LHCN-M2 (cell line): ENCODE results near the gene ADAMTS12. TPM values are rescaled to one million over a fixed set of nuclear protein-coding genes. Genes with fewer than 3 reads are reported as not detected.

Experiments used
- DNase-seq: peaks from one replicate; pipeline ENCODE4 v3.0.0-alpha.2; 2012; ENCODE audit warnings: low read depth
- total RNA-seq: library from RNA; depleted of rRNA; stranded (reverse); fragments of >200 nt; gene quantifications from 2 replicates; pipeline ENCODE4 v1.2.3, GENCODE V29; 2014

ADAMTS12 gene
- total RNA-seq, 1 experiment from 2014 or later = 11.6 TPM

DNA sequence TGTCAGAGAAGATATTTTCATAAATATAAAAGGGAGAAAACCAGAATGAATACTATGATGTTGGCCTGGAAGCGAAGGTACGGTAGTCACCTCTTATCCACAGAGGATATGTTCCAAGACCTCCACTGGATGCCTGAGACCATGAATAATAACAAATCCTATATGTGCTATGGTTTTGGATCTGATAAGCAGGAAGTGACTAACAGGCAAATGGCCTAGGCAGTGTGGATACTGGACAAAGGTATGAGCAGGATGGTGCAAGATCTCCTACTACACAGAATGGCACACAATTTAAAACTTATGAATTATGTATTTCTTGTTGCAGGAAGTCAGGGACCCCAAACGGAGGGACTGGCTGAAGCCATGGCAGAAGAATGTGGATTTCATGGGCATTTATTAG, 48.2 kb downstream of the ADAMTS12 start:
- DNase-seq = no peak

DNA sequence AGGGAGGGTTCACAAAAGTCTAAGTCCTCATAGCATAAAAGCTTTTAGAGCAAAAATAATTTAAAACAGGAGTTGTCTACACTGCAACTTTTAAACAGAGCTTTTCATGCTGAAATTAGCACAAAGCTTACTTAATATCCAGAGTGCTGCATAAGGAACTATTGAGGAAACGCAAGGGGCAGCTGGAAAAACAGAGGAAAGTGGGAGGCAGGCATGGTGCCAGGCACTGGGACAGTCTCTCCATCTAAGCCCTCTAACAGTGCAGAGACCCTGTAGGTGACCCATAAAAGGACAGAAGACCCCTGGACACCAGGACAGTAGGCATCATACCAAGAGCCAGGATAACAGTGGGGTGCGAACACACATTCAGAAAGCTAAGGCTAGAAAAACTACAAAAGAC, 49.3 kb downstream of the ADAMTS12 start:
- DNase-seq = no peak

GRCh38 chr5:33841891-33842290, 49.9 kb downstream of the ADAMTS12 start:
- no peak for DNase-seq

- no peak for DNase-seq
Measured at GRCh38 chr5:33840927-33841547, 50.8 kb downstream of the ADAMTS12 start.

DNA sequence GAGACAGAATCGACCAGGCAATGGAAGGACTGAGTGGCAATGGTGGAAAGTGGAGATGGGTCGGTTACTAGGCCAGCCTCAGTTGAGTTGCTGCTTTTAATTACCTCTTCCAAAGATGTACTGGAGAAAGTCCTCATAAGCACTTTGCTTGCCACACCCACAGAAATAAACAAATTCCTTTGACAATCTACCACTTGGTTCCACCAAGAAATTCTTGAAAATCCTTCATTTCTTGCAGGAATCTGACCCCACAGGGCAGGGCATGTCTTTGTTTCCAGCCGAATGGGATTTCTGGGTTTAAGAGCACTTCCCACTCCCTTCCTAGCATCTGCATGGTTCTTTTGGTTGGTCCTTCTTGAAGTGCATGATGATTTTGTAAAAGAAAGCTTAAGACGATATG, 54.5 kb downstream of the ADAMTS12 start:
- DNase-seq = no peak

DNA sequence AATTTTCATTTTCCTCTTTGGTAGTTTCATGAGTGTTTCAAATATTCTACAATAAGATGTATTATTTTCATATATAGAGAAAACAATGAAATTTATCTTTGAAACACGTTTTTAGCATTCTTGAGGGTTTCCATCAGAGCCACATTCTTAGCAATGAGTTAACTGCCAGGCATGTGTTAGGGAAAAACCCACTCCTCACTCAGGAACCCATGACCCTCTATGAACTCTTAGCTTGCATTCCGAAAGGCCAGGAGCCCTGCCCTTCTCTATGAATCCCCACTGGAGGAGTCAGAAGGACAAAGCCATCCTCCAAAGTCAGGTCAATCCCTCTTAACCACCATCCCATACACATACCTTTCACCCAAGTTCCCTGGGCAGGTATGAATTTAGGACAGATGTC, 57.5 kb downstream of the ADAMTS12 start:
- peak; percentile 52 for DNase-seq

- DNase-seq = peak; percentile 68
Measured at GRCh38 chr5:33833237-33833575, 58.6 kb downstream of the ADAMTS12 start.

- DNase-seq = peak; percentile 60
Measured at GRCh38 chr5:33832404-33833236, 59.2 kb downstream of the ADAMTS12 start.

DNA sequence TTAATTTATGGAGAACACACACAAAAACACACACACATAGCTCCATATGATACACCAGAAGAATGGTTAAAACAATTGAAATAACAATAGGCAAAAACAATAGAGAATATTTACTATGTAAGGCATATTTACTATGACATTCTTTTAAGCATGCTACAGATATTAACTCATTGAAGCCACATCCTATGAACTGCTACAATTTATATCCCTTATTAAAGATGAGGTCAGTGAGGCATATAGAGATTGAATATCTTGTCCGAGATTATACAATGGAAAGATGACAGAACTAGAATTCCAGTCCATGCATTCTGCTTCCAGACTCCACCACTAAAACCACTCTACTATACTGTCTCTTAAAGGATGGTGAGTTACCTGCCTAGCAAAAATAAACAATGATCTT, 60.7 kb downstream of the ADAMTS12 start:
- no peak for DNase-seq

- DNase-seq = no peak
Measured at GRCh38 chr5:33829430-33829829, 62.4 kb downstream of the ADAMTS12 start.

DNA sequence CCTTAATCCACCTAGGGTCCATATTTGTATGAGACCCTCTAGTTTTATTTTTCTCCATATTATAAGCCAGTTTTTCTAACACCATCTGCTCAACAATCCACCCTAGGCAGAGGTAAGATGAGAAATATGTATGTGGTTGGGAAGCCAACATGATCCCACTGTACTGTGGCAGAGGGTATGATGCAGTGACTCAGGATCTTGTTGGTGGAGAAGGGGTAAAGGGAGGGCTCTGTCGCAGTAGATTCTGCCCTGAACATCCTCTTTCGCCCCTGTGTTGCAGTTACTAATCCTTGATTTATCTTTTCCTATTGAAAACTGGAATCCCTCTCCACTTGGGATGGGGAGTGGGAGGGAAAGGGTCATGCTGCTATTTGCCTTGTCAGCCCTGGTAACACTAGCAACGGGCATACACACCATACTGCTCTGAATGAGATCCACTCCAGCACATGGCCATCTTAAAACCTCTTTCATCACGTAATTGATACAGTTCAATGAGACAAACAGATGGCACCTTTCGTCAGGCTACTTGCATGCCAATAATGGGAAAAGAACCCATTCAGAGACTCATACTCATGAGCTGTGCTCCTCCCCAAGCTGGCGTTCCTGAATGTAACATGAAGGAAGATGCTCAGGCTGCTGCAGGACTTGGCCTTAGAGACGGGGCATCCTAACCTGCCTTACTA, 63.0 kb downstream of the ADAMTS12 start:
- DNase-seq = peak; percentile 87

GRCh38 chr5:33827885-33828284, 63.9 kb downstream of the ADAMTS12 start:
- DNase-seq = peak; percentile 82

GRCh38 chr5:33827018-33827707, 64.6 kb downstream of the ADAMTS12 start:
- DNase-seq = no peak

DNA sequence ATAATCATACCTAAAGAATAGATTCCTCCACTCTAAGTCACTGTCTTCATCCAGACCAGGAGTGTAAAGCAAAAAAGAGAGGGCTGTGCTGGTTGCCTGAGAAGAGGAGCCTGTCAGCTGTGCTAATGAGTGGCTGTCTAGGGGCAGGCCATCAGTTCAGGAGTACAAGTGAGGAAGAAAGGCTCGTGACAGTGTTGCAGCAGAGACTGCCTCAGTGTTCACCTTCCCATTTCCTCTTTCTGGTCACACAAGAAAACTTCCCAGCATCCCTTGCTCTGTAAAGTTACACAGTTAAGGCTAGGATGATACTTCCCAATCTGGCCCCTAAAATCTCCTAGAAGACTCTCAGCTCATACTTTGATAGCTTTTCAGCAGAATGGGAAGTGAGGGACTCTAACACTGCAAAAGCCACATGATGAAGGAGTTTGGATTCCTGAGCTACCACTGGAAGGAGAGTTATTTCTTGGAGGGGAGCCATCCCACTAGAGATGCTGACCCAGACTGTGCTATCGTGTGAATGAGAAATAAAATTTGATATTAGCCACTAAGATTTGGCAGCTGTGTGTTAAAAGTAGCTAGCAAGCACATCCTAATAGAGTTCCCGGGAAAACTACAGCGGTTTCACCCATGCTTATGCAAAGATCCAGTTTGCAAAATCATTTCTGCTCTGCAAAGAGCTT, 67.1 kb downstream of the ADAMTS12 start:
- DNase-seq = peak; percentile 94

- DNase-seq = peak; percentile 61
Measured at GRCh38 chr5:33817301-33817700, 74.5 kb downstream of the ADAMTS12 start.

GRCh38 chr5:33816791-33817190, 75.0 kb downstream of the ADAMTS12 start:
- peak; percentile 69 for DNase-seq

DNA sequence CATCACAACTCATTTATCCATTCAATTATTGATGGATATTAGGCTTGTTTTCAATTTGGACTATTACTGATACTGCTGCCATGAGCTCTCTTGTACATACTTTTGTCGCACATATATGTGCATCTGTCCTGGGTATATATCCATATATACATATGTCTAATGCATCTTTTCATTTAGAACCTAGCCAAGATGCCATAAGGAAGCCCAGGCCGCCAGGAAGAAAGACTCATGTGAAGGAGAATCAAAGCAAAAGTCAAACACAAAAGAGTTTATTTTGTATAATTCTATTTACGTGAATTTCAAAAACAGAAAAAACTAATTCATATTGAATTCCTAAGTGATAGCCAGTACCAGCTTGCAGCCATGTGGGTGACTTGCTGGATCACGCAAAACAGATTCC, 79.0 kb downstream of the ADAMTS12 start:
- no peak for DNase-seq

- DNase-seq = peak; percentile 84
Measured at GRCh38 chr5:33810491-33811120, 81.2 kb downstream of the ADAMTS12 start.

DNA sequence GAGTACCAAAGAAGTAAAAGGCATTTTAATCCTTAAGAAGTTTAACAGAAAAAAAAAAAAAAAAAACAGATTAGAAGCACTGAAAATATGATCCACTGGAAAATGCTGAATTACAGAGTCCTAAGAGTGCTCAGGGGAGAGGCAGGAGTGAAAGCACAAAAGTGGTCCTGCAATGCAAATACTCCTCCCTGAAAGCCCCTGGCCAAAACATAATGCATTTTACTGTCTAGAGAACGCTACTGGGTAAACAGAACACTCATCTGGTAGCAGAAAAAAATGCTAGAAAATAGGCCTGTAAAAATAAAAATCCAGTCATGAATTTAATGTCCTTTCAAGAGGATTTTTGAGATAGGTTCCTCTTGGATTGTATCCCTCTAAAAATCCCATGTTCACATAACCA, 81.9 kb downstream of the ADAMTS12 start:
- no peak for DNase-seq

- no peak for DNase-seq
Measured at GRCh38 chr5:33808699-33809098, 83.1 kb downstream of the ADAMTS12 start.

DNA sequence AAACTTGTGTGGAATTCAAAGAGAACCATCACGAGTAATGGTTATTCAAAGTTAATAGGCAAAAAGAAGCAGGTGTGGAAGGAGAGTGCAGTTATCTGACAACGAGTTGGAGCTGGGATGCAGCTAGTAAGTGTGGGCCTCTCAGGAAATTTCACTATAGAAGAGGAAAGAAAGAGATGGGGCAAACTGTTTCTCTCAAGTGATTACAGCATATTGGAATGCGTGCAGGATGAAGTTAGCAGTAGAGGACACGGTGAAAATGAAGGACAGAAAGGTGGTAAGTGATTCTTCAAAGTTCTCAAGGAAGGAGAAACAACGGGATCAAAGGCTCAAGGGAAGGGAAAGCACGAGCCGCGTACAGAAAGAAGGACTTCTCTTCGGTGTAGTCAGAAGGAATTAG, 84.0 kb downstream of the ADAMTS12 start:
- no peak for DNase-seq
